GM19463 (cell line): ENCODE data around the gene LSM12.

Experiments
- ATAC-seq: cut with Tn5 transposase; IDR thresholded peaks from one replicate; pipeline ENCODE4 v1.9.1; 2021; ENCODE audit warnings: mild to moderate bottlenecking, moderate library complexity; ENCODE audit not compliant: unreplicated experiment

The LSM12 gene

DNA sequence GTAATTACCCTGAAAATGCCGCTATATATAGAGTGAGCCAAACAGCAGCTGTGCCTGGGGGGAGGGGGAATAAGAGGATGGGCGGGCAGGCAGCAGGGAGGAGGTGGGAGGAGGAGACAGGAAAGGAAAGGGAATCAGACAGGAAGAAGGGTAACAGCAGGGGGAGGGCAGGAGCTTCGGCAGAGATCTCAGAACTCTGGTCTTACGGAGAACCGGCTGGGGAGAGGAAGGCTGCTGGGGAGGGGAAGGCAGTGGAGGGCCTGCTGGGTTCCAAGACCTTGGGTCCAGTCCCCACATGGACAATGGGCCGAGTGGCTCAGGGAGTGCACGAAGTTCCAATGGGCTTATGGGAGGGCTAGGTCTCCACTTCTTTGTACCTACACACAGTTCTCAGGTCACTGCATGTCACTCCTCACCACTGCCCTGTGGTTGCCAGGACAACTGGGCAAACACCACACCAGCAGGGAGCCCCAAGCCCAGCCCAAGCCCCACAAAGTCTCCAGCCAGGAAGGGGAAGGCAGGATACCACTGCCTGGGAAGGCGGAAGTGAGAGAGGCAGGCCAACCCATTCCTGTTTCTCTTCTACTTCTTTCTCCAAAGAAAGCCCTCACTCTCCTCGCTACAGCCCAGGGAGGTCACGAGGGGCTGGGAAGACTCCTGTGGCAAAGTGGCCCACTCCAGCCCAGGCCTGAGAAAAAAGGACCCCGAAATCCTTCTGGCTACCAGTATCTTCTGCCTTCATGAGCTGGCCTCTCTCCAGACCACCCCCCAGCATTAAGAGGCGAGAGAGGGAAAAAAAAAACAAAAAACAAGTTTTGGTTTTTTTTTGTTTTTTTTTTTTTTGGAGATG is 29.4 kb upstream of the LSM12 start:
- no peak for ATAC-seq

- ATAC-seq = no peak
These were observed 28.8 kb upstream of the LSM12 start for GRCh38 chr17:44095388-44095646.

GRCh38 chr17:44094701-44095387 is 28.4 kb upstream of the LSM12 start:
- ATAC-seq = no peak

DNA sequence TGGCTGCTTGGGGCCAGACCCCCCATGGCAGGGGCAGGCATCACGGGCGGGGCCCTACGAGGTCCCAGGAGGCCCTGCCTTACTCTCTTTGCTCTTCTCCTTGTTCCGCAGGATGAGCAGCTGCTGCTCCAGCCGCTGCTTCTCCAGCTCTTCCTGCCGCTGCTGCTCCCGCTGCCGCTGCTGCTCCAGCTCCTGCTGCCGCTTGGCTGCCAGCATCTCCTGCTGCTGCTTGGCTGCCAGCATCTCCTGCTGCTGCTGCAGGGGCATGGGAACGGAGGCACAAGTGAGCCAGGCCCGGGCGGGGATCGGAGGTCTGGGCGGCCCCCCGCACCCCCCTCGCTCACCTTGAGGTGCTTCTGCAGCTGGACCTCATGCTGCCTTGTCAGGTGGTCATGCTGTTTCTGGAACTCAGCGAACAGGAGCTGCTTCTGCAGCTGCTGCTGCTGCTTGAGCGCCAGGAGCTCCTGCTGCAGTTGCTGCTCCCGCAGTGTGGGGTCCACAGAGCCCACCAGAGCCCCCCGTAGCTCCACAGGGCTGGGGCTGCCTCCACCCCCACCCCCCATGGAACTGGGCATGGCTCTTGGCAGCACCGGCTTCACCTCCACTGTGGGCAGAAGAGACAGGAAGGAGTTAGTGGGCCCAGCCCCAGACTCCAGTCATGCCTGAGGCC is 26.9 kb upstream of the LSM12 start:
- ATAC-seq = no peak

- no peak for ATAC-seq
These were observed 25.6 kb upstream of the LSM12 start for GRCh38 chr17:44092051-44092450.

- no peak for ATAC-seq
These were observed 24.9 kb upstream of the LSM12 start for GRCh38 chr17:44091200-44091997.

- ATAC-seq = no peak
These were observed 21.8 kb upstream of the LSM12 start for GRCh38 chr17:44088254-44088653.

DNA sequence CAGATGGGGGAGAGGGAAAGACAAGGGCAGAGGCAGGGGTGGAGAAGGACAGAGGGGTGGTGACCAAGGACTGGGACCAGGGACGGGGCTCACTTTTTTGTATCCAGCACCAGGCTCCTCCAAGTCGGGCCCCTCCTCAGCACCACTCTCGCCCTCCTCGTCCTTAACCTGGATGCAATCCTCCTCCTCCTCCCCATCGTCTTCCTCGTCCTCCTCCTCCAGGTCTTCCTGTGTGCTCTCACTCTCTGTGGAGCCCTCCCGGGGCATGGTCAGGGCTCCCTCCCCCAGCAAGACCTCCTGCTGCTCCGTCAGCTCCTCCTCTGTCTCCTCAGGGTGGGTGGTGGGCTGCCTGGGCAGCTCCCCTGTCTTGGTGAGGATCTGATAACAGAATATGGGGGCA is 20.8 kb upstream of the LSM12 start:
- ATAC-seq = no peak

DNA sequence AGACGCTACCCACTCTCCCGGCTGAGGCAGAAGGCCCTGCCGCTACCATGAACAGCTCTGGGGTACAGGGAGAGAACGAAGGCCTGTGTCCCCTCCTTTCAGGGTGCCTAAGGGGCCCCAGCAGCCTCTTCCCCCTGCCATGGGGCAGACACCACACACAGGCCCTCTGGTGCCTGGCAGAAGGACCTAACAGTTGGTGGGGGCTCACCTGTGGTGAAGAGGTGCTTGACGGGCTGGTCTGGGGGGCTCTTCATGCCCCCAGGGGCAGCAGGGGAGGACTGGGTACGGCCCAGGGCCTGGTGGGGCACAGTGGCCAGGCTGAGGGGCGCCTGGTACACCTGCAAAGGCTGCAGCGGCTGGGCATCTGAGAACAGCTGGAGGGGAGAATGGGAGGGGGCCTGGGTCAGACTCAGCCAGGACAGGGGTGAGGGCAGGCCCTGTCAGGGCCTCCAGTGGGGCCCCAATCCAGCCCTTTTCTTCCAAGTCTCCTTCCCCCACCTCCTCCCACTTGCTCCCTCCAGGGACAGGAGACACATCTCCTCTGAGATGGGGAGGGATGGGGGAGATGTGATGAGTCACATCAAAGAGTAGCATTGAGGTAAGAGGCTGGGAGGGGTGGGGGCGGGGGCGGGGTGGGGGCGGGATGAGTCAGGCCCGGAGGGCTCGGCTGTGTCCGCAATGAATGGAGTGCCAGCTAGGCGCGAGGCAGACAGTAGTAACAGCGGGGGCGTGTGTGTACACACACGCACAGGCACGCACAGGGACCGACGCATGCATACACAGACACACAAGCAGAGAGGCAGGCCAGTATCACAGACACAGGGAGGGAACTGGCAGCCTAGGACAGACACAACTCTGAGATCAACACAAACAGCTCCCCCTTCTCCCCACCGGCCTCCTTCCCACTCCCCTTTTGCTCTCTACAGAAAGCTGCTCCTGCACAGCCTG is 20.2 kb upstream of the LSM12 start:
- no peak for ATAC-seq

DNA sequence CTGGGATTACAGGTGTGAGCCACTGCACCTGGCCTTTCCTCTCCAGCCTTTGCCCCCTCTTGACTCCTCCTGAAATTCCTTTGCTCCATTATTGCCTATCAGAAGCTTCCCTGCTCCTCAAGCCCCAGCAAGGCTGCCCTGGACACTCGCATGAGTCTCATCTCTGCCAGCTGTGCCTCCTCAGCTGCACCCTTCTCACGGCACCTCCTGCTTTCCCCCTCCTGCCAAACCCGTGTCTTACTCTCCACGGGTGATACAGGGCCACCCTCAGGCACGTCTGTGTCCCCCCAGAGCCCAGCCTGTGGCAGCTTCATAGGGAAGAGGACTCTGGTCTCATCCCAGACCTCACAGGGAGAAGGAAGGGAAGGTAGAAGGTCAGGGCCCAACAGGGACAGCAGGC is 19.4 kb upstream of the LSM12 start:
- no peak for ATAC-seq

GRCh38 chr17:44084921-44085320 is 18.4 kb upstream of the LSM12 start:
- ATAC-seq = no peak

GRCh38 chr17:44084131-44084538 is 17.7 kb upstream of the LSM12 start:
- no peak for ATAC-seq

GRCh38 chr17:44083250-44083849 is 16.9 kb upstream of the LSM12 start:
- ATAC-seq = no peak

- ATAC-seq = no peak
These were observed 15.9 kb upstream of the LSM12 start for GRCh38 chr17:44082256-44082927.

GRCh38 chr17:44081681-44082080 is 15.2 kb upstream of the LSM12 start:
- ATAC-seq = no peak

GRCh38 chr17:44079877-44080821 is 13.7 kb upstream of the LSM12 start:
- no peak for ATAC-seq

- ATAC-seq = no peak
These were observed 11.9 kb upstream of the LSM12 start for GRCh38 chr17:44078412-44078811.

- no peak for ATAC-seq
These were observed 11.1 kb upstream of the LSM12 start for GRCh38 chr17:44077595-44077909.
